Measurements from ENCODE around the gene RAVER1. TPM values are rescaled to one million over a fixed set of nuclear protein-coding genes. Genes with fewer than 3 reads are reported as not detected.
"Not testable (repeated sequence)": the region's sequence is repeated elsewhere in the genome, so short reads cannot be mapped to it uniquely, and the experiment has no call there.

RAVER1 gene
- total RNA-seq, 1 donor from 2014 or later = 25.5 TPM

- Histone ChIP-seq H3K36me3 (peaks cover 0 to 40% of the 10 kb centered on the region in 2 donors), H3K9me3 (no peaks in the 10 kb centered on the region), H3K27ac (no peak overlapping the region), H3K4me3 (no peak overlapping the region), H3K4me1 (peaks cover 11% of the 10 kb centered on the region), H3K27me3 (no peaks in the 10 kb centered on the region)
- DNase-seq (ENCODE audit: extremely low spot score in 2 of 2) = no peak
- TF ChIP-seq POLR2AphosphoS5 (IDR thresholded peaks at IDR 0.05; ENCODE audit: insufficient read depth in 1 of 2, low read depth in 1 of 2) = no peak
- no peak for TF ChIP-seq POLR2A (IDR thresholded peaks at IDR 0.05)
- no peak for TF ChIP-seq CTCF (IDR thresholded peaks at IDR 0.05)
- intact Hi-C loops (cut with DNase I) = no loop called here
These were observed 41.6 kb upstream of the RAVER1 start for GRCh38 chr19:10374931-10375330.

- H3K4me3 ChIP-seq = no peak overlapping the region
- TF ChIP-seq POLR2AphosphoS5 (IDR thresholded peaks at IDR 0.05; ENCODE audit: insufficient read depth in 1 of 2, low read depth in 1 of 2) (no peak), POLR2A (IDR thresholded peaks at IDR 0.05) (no peak), CTCF (IDR thresholded peaks at IDR 0.05) (no peak)
- H3K27ac ChIP-seq = no peak overlapping the region
- no peaks in the 10 kb centered on the region for H3K9me3 ChIP-seq
- H3K4me1 ChIP-seq = no peaks in the 10 kb centered on the region
- no peaks in the 10 kb centered on the region for H3K27me3 ChIP-seq
- intact Hi-C loops (cut with DNase I) = no loop called here
- DNase-seq (ENCODE audit: extremely low spot score in 2 of 2) = no peak
- H3K36me3 ChIP-seq = peaks cover 0 to 49% of the 10 kb centered on the region in 2 donors
These were observed 39.4 kb upstream of the RAVER1 start for GRCh38 chr19:10372690-10373089.

- no peaks in the 10 kb centered on the region for H3K27me3 ChIP-seq
- DNase-seq (ENCODE audit: extremely low spot score in 2 of 2) = no peak
- H3K36me3 ChIP-seq = peaks cover 0 to 80% of the 10 kb centered on the region in 2 donors
- intact Hi-C loops (cut with DNase I) = no loop called here
- no peaks in the 10 kb centered on the region for H3K9me3 ChIP-seq
- H3K27ac ChIP-seq = no peak overlapping the region
- TF ChIP-seq POLR2A (IDR thresholded peaks at IDR 0.05) (no peak), CTCF (IDR thresholded peaks at IDR 0.05) (no peak), POLR2AphosphoS5 (IDR thresholded peaks at IDR 0.05; ENCODE audit: insufficient read depth in 1 of 2, low read depth in 1 of 2) (no peak)
- H3K4me1 ChIP-seq = no peaks in the 10 kb centered on the region
- H3K4me3 ChIP-seq = no peak overlapping the region
These were observed 34.9 kb upstream of the RAVER1 start for GRCh38 chr19:10368101-10368803.

- intact Hi-C loops (cut with DNase I); H3K9me3 ChIP-seq; H3K4me3 ChIP-seq; DNase-seq (ENCODE audit: extremely low spot score in 2 of 2); H3K4me1 ChIP-seq; H3K27me3 ChIP-seq; H3K27ac ChIP-seq: not testable (repeated sequence)
- H3K36me3 ChIP-seq = peaks cover 0 to 82% of the 10 kb centered on the region in 2 donors
These were observed 33.7 kb upstream of the RAVER1 start for GRCh38 chr19:10366950-10367512.

GRCh38 chr19:10365518-10365917 lies 32.2 kb upstream of the RAVER1 start:
- Histone ChIP-seq H3K9me3 (no peaks in the 10 kb centered on the region), H3K36me3 (peaks cover 0 to 86% of the 10 kb centered on the region in 2 donors), H3K4me1 (no peaks in the 10 kb centered on the region), H3K27ac (no peak overlapping the region), H3K27me3 (no peaks in the 10 kb centered on the region), H3K4me3 (no peak overlapping the region)
- intact Hi-C loops (cut with DNase I) = no loop called here
- no peak for DNase-seq (ENCODE audit: extremely low spot score in 2 of 2)
- TF ChIP-seq POLR2AphosphoS5 (IDR thresholded peaks at IDR 0.05; ENCODE audit: insufficient read depth in 1 of 2, low read depth in 1 of 2) (no peak), CTCF (IDR thresholded peaks at IDR 0.05) (no peak), POLR2A (IDR thresholded peaks at IDR 0.05) (no peak)

All from vagina (tissue), 2 donors.